Measurements from ENCODE around the gene SERPINB1.
"Not testable (repeated sequence)": the region's sequence is repeated elsewhere in the genome, so short reads cannot be mapped to it uniquely, and the experiment has no call there.

SERPINB1 gene

GRCh38 chr6:2802521-2803060 lies 39.1 kb downstream of the SERPINB1 start:
- TF ChIP-seq CTCF (IDR thresholded peaks at IDR 0.05; ENCODE audit: low read depth, low read length) = no peak
- in situ Hi-C loops (cut with HindIII; ENCODE audit: low sequenced_read_pairs) = no loop called here
- no peak overlapping the region for H3K4me3 ChIP-seq (ENCODE audit: low read depth, low read length)
- DNase-seq (ENCODE audit: low read depth, low spot score) = no peak

DNA sequence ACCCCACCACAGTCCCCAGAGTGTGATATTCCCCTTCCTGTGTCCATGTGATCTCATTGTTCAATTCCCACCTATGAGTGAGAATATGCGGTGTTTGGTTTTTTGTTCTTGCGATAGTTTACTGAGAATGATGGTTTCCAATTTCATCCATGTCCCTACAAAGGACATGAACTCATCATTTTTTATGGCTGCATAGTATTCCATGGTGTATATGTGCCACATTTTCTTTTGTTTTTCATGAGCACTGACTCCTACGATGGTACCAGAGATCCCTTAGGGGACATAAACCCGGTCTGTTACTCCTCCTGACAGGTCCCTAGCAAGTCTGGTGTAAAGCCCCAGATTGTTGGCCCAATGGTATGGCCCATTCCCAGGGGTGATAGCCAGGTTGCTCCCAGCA lies 40.0 kb downstream of the SERPINB1 start:
- in situ Hi-C loops (cut with HindIII; ENCODE audit: low sequenced_read_pairs); H3K4me3 ChIP-seq (ENCODE audit: low read depth, low read length); DNase-seq (ENCODE audit: low read depth, low spot score): not testable (repeated sequence)

DNA sequence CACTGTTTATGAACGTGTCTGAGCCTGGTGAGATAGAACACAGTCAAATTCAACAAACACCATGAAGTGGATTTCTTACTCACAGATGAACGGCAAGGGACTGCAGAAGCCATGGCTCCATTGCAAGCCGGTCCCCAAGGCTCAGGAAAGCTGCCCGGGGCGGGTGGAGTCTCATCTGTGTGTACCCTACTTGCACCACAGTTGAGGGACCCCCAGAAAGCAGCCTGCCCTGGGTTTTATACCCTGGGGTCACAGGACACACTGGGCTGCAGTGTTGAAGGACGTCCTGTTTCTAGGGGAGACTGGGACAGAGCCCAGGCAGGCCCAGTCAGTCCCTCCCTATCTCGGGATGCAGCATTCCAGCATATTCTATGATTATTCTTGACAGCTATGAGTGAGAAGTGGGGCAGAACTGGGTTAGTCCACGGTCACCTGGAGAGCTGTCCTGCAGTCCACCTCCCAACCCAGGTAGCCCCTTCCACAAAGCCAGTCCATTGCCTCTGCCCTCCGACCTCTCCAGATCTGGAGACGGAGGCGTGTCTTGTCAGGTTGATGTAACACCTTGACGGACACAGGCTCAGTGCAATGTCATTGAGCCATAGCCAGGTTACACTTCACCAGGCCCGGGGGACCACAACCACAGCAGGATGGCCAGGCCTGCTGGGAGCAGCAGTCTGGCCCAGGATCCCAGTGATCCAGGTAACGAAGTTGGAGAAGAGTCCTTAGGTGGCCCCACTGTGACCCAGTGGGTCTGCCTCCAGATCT lies 40.9 kb downstream of the SERPINB1 start:
- no peak for TF ChIP-seq CTCF (IDR thresholded peaks at IDR 0.05; ENCODE audit: low read depth, low read length)
- in situ Hi-C loops (cut with HindIII; ENCODE audit: low sequenced_read_pairs) = no loop called here
- DNase-seq (ENCODE audit: low read depth, low spot score) = no peak

DNA sequence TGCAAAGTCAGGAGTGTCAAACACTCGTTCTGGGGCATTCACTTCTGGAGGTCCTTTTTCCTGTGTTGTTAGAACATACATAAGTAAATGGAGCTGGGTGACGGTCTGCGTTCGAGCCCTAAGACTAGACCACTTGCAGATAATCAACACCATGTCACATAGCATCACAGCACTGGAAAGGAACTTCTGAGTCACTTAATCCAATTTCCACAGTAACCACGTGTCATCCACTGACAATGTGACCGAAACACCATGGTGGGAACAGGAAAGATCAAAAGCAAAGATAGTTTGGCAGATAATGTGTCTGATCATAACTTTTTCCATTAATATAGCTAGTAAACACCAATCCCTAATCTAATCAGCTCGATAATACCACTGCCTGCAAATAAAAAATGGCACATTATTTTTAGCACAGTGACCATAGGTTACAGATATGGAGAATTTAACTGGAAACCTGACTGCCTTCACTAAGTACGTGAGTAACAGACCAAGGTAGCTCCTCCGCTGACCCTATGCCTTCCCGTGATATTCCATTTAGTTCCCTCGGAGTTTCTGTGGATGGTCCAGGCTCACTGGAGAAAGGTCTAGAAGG lies 41.6 kb downstream of the SERPINB1 start:
- no peak for TF ChIP-seq CTCF (IDR thresholded peaks at IDR 0.05; ENCODE audit: low read depth, low read length)
- H3K4me3 ChIP-seq (ENCODE audit: low read depth, low read length) = no peak overlapping the region
- in situ Hi-C loops (cut with HindIII; ENCODE audit: low sequenced_read_pairs) = no loop called here
- DNase-seq (ENCODE audit: low read depth, low spot score) = no peak

More for the DNA sequence above, 40.9 kb downstream of the SERPINB1 start:
- H3K4me3 ChIP-seq (ENCODE audit: low read depth, low read length) = no peak overlapping the region

- no peak overlapping the region for H3K4me3 ChIP-seq (ENCODE audit: low read depth, low read length)
- in situ Hi-C loops (cut with HindIII; ENCODE audit: low sequenced_read_pairs) = no loop called here
- DNase-seq (ENCODE audit: low read depth, low spot score) = no peak
- TF ChIP-seq CTCF (IDR thresholded peaks at IDR 0.05; ENCODE audit: low read depth, low read length) = no peak
Measured at GRCh38 chr6:2798586-2799134, 43.0 kb downstream of the SERPINB1 start.

DNA sequence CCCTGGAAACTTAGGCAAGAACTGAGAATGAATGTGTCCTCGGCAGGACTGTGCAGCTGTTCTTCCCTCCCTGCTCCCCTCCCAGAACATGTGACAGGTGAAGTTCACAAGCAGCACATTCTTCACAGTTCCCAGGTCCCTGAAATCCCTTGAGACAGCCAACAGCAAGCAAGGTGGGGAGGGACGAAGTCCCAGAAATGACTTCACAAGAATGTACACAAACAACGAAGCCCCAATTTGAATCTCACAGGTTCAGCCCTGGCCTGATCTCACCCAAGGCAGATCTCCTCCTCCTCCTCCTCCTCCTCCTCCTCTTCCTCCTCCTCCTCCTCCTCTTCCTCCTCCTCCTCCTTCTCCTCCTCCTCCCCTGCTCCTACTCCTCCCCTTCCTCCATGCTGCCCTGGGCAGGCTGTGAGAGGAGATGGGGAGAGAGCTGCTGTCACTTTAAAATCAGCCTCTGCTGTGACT lies 44.1 kb downstream of the SERPINB1 start:
- in situ Hi-C loops (cut with HindIII; ENCODE audit: low sequenced_read_pairs) = no loop called here
- DNase-seq (ENCODE audit: low read depth, low spot score) = no peak
- no peak for TF ChIP-seq CTCF (IDR thresholded peaks at IDR 0.05; ENCODE audit: low read depth, low read length)
- no peak overlapping the region for H3K4me3 ChIP-seq (ENCODE audit: low read depth, low read length)

- no peak for DNase-seq (ENCODE audit: low read depth, low spot score)
- H3K4me3 ChIP-seq (ENCODE audit: low read depth, low read length) = no peak overlapping the region
- TF ChIP-seq CTCF (IDR thresholded peaks at IDR 0.05; ENCODE audit: low read depth, low read length) = no peak
- in situ Hi-C loops (cut with HindIII; ENCODE audit: low sequenced_read_pairs) = no loop called here
Measured at GRCh38 chr6:2796861-2797260, 44.8 kb downstream of the SERPINB1 start.

All from astrocyte of the spinal cord (primary cell).